ENCODE results near the gene ITGA2B.

Gene ITGA2B

DNA sequence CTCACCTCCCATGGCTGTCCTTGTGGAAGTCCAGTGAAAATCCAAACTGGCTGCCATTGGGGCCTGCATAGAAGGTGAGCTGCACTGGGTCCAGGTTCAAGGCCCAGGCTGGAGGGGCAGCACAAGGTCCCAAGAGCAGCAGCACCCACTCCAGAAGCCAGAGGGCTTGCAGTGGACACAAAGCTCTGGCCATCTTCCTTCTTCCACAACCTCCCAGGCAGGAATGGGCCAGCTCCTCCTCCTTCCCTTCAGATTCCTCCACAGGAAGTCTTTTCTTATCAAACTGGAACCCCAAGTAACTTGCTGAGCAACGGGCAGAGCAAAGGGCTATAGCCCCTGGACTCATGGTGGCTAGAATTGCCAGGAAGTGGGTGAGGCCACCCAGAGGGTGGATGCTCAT is at the start of gene ITGA2B:
Gene ITGA2B, minus strand, starts transcription at position 369 of the 400 bp plus-strand sequence. Its CDS starts 176 bp downstream, at position 193.
- Histone ChIP-seq H3K36me3 (ENCODE audit: control insufficient read depth in 2 of 2, insufficient read depth in 2 of 2, low read length in 2 of 2) (no peaks in the 10 kb centered on the region), H3K27ac (ENCODE audit: low read depth in 2 of 2, low read length in 2 of 2) (no peak within 1 kb of the TSS), H3K4me3 (ENCODE audit: low read length in 2 of 2) (no peak within 1 kb of the TSS), H3K4me1 (ENCODE audit: control insufficient read depth in 2 of 2, insufficient read depth in 2 of 2, low read length in 2 of 2) (peaks cover 7 to 10% of the 10 kb centered on the region in 2 donors), H3K9me3 (ENCODE audit: control insufficient read depth in 2 of 2, low read length in 2 of 2) (no peaks in the 10 kb centered on the region), H3K27me3 (ENCODE audit: control insufficient read depth in 2 of 2, insufficient read depth in 2 of 2, low read length in 2 of 2) (peaks cover 2 to 12% of the 10 kb centered on the region in 2 donors), H3K9ac (ENCODE audit: low read depth in 1 of 2, low read length in 2 of 2) (no peak within 1 kb of the TSS)

DNA sequence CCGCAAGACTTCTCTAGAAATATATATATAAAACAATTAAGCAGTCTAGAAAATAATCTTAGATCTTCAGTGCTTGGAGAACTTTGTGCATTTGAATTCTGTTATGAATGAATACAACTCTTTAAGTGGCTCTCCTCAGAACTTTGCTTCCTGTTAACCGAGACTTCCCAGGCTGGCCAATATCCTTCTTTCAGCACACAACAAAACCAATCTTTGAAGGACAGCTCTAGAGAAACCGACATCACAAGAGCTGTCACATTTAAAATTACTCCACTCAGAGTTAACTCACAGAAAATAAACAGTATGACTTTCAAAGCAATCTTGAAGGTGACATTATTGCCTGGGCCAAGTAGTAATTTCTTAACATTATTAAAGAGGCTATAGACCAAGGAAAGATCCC is 49.7 kb upstream of the ITGA2B start:
- Histone ChIP-seq H3K4me1 (ENCODE audit: control insufficient read depth in 2 of 2, insufficient read depth in 2 of 2, low read length in 2 of 2) (no peaks in the 10 kb centered on the region), H3K9ac (ENCODE audit: low read depth in 1 of 2, low read length in 2 of 2) (no peak overlapping the region), H3K4me3 (ENCODE audit: low read length in 2 of 2) (no peak overlapping the region), H3K36me3 (ENCODE audit: control insufficient read depth in 2 of 2, insufficient read depth in 2 of 2, low read length in 2 of 2) (peaks cover 10% of the 10 kb centered on the region in 2 donors), H3K9me3 (ENCODE audit: control insufficient read depth in 2 of 2, low read length in 2 of 2) (no peaks in the 10 kb centered on the region), H3K27me3 (ENCODE audit: control insufficient read depth in 2 of 2, insufficient read depth in 2 of 2, low read length in 2 of 2) (no peaks in the 10 kb centered on the region), H3K27ac (ENCODE audit: low read depth in 2 of 2, low read length in 2 of 2) (no peak overlapping the region)

DNA sequence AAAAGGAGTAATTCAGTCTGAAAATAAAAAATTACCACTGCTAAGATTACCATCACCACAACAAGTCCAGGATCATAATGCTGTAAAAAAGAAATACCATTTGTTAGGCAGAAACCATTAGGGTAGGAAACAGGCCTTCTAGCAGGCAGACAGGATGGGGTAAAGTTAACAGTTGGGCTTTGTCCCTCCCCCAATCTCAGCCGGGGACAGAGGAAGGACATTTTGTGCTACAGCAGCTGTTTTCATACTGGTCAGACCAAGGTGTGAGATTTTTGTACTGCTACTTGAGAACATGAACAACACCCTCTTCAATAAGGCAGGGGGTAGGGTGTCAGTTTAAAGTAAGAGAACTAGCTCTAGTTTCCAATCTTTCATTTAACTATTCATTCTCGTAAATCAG is 49.2 kb upstream of the ITGA2B start:
- Histone ChIP-seq H3K4me1 (ENCODE audit: control insufficient read depth in 2 of 2, insufficient read depth in 2 of 2, low read length in 2 of 2) (no peaks in the 10 kb centered on the region), H3K27me3 (ENCODE audit: control insufficient read depth in 2 of 2, insufficient read depth in 2 of 2, low read length in 2 of 2) (no peaks in the 10 kb centered on the region), H3K9me3 (ENCODE audit: control insufficient read depth in 2 of 2, low read length in 2 of 2) (no peaks in the 10 kb centered on the region), H3K4me3 (ENCODE audit: low read length in 2 of 2) (no peak overlapping the region), H3K27ac (ENCODE audit: low read depth in 2 of 2, low read length in 2 of 2) (no peak overlapping the region), H3K36me3 (ENCODE audit: control insufficient read depth in 2 of 2, insufficient read depth in 2 of 2, low read length in 2 of 2) (peaks cover 11 to 12% of the 10 kb centered on the region in 2 donors), H3K9ac (ENCODE audit: low read depth in 1 of 2, low read length in 2 of 2) (no peak overlapping the region)

DNA sequence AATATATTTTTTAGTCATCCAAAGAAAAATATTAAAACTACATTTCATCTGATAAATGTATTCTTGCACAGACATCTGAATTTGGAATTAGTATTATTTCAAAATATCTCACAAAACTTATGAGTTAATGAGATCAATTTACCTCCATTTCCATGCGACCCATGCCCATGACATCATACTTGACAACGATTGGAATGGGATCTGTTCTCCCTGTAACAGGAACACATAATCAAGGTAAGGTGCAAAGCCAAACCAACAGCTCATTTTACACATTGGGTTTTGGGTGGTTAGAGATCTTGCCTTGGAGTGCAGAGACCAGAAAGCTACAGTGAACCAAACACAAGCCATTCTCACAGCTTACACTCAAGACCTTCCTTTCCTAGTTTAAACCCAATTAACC is 46.9 kb upstream of the ITGA2B start:
- Histone ChIP-seq H3K36me3 (ENCODE audit: control insufficient read depth in 2 of 2, insufficient read depth in 2 of 2, low read length in 2 of 2) (peaks cover 31 to 33% of the 10 kb centered on the region in 2 donors), H3K9ac (ENCODE audit: low read depth in 1 of 2, low read length in 2 of 2) (no peak overlapping the region), H3K9me3 (ENCODE audit: control insufficient read depth in 2 of 2, low read length in 2 of 2) (no peaks in the 10 kb centered on the region), H3K27ac (ENCODE audit: low read depth in 2 of 2, low read length in 2 of 2) (no peak overlapping the region), H3K4me1 (ENCODE audit: control insufficient read depth in 2 of 2, insufficient read depth in 2 of 2, low read length in 2 of 2) (no peaks in the 10 kb centered on the region), H3K27me3 (ENCODE audit: control insufficient read depth in 2 of 2, insufficient read depth in 2 of 2, low read length in 2 of 2) (no peaks in the 10 kb centered on the region), H3K4me3 (ENCODE audit: low read length in 2 of 2) (no peak overlapping the region)

DNA sequence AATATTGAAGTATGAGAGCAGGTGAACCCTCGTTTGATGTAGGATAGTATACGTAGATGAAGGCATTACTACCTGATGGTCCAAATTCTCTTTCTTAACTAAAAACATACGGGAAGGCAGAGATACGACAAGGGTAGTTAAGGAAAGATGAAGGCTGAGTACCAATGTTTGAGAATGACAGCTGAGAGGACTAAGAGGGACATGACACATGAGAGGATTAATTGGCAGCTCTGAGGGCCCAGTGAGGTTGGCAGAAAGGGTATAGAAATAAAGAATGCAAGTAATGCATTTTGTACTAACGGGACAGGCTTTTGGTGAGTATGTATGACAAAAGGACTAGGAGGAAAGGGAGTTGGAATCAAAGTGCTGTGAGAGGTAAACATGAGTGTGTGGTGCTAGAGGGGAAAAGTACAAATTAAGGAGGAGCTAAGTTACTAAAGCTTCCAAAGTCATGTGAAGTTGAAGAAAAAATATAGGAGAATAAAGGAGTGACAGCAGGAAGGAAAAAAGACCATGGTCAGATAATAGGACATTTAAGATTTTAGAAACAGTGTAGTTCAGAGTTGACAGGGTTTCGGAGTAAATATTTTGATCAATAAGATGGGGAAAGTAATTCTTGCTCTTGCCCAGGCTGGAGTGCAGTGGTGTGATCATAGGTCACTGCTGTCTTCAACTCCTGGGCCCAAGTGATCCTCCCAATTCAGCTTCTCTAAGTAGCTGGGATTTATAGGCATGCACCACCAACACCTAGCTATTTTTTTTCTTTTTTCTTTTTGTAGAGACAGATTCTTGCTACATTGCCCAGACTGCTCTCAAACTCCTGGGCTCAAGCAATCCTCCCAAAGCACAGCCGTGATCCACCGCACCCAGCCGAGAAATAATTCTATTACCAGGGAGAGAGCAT is 43.1 kb upstream of the ITGA2B start:
- H3K4me3 ChIP-seq (ENCODE audit: low read length in 2 of 2), result no peak overlapping the region
- no peak overlapping the region for H3K27ac ChIP-seq (ENCODE audit: low read depth in 2 of 2, low read length in 2 of 2)
- H3K9me3 ChIP-seq (ENCODE audit: control insufficient read depth in 2 of 2, low read length in 2 of 2), result no peaks in the 10 kb centered on the region
- no peak overlapping the region for H3K9ac ChIP-seq (ENCODE audit: low read depth in 1 of 2, low read length in 2 of 2)
- H3K27me3 ChIP-seq (ENCODE audit: control insufficient read depth in 2 of 2, insufficient read depth in 2 of 2, low read length in 2 of 2), result no peaks in the 10 kb centered on the region
- no peaks in the 10 kb centered on the region for H3K4me1 ChIP-seq (ENCODE audit: control insufficient read depth in 2 of 2, insufficient read depth in 2 of 2, low read length in 2 of 2)
- H3K36me3 ChIP-seq (ENCODE audit: control insufficient read depth in 2 of 2, insufficient read depth in 2 of 2, low read length in 2 of 2), result peaks cover 31 to 38% of the 10 kb centered on the region in 2 donors

DNA sequence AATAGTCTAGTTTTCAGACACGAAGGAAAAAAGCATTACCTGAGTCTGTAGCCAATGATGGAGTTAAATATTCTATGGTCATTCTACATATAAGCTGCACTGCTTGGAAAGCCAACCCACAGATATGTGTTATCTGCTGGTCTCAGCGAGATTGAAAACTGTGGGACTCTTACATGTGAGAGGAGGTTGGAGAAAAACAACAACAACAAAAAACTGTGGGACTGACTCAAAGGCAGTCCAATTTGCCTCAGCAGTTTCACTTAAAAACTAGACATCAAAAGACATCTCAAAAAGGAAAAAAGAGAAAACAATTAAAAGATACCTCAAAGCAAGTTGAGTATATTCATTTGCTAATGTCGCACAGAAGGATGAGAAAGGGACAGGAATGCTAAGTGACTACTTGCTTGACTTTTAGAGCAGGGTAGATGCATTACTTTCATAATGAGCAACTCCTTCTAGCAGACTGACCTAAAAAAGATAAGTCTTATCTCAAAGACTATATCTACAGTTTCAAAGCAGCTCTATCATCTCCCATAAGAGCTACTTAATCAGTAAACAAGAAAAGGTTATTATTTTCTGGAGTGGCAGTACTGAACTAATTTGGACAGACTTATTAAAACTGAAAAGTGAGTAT is 35.5 kb upstream of the ITGA2B start:
- Histone ChIP-seq H3K9me3 (ENCODE audit: control insufficient read depth in 2 of 2, low read length in 2 of 2) (no peaks in the 10 kb centered on the region), H3K9ac (ENCODE audit: low read depth in 1 of 2, low read length in 2 of 2) (no peak overlapping the region), H3K36me3 (ENCODE audit: control insufficient read depth in 2 of 2, insufficient read depth in 2 of 2, low read length in 2 of 2) (peaks cover 11 to 34% of the 10 kb centered on the region in 2 donors), H3K4me1 (ENCODE audit: control insufficient read depth in 2 of 2, insufficient read depth in 2 of 2, low read length in 2 of 2) (no peaks in the 10 kb centered on the region), H3K27ac (ENCODE audit: low read depth in 2 of 2, low read length in 2 of 2) (no peak overlapping the region), H3K4me3 (ENCODE audit: low read length in 2 of 2) (no peak overlapping the region), H3K27me3 (ENCODE audit: control insufficient read depth in 2 of 2, insufficient read depth in 2 of 2, low read length in 2 of 2) (no peaks in the 10 kb centered on the region)

DNA sequence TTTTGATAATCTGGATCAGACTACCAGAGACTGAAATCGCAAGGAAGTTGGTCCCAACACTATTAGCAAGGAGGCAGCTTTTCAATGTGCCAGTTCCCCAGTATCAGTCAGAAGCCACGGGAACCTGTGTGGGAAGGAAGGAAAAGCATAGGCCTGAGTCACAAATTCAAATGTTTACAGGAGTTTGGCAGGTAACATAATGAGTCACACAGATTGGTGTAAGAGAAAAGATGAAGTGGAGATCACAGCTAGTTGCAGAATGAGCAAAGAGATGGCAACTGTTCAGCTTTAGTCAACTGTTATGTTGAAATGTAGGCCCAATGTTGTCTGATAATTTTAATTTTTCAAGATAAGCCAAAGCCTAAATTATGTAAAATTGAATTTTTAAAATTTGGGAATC is 28.1 kb upstream of the ITGA2B start:
- Histone ChIP-seq H3K27me3 (ENCODE audit: control insufficient read depth in 2 of 2, insufficient read depth in 2 of 2, low read length in 2 of 2) (no peaks in the 10 kb centered on the region), H3K4me1 (ENCODE audit: control insufficient read depth in 2 of 2, insufficient read depth in 2 of 2, low read length in 2 of 2) (no peaks in the 10 kb centered on the region), H3K9ac (ENCODE audit: low read depth in 1 of 2, low read length in 2 of 2) (no peak overlapping the region), H3K36me3 (ENCODE audit: control insufficient read depth in 2 of 2, insufficient read depth in 2 of 2, low read length in 2 of 2) (peaks cover 15 to 32% of the 10 kb centered on the region in 2 donors), H3K27ac (ENCODE audit: low read depth in 2 of 2, low read length in 2 of 2) (no peak overlapping the region), H3K4me3 (ENCODE audit: low read length in 2 of 2) (no peak overlapping the region), H3K9me3 (ENCODE audit: control insufficient read depth in 2 of 2, low read length in 2 of 2) (no peaks in the 10 kb centered on the region)

DNA sequence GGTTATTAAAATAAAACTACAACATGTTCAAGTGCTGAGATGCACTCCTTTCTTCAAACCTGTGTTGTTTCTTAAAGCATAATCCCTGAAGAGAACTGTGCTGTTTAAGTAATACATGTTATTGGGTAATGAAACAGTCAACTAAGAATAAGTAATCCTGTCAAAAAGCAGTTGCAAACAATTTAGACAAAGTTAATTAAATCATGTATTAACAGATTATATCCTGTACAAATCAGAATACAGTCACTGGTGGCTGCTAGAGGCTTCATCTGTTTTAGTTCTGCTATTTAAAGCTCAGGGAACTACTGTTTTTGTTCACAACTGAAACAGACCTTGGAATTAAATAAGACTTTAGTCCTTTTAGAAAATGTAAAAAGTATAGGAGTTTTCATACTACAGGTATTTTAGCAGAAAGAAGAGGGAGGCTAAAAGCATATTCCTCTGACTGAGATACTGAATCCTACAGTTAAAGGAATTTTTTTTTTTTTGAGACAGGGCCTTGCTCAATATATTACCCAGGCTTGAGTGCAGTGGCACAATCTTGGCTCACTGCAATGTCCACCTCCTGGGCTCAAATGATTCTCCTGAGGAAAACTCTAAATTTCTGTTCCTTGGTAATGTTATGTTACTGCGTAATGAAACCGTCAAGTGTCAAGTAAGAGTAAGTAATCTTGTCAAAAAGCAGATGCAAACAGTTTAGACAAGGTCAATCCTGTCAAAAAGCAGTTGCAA is 27.3 kb upstream of the ITGA2B start:
- Histone ChIP-seq H3K27ac (ENCODE audit: low read depth in 2 of 2, low read length in 2 of 2) (no peak overlapping the region), H3K27me3 (ENCODE audit: control insufficient read depth in 2 of 2, insufficient read depth in 2 of 2, low read length in 2 of 2) (no peaks in the 10 kb centered on the region), H3K9ac (ENCODE audit: low read depth in 1 of 2, low read length in 2 of 2) (no peak overlapping the region), H3K36me3 (ENCODE audit: control insufficient read depth in 2 of 2, insufficient read depth in 2 of 2, low read length in 2 of 2) (peaks cover 15 to 27% of the 10 kb centered on the region in 2 donors), H3K4me1 (ENCODE audit: control insufficient read depth in 2 of 2, insufficient read depth in 2 of 2, low read length in 2 of 2) (no peaks in the 10 kb centered on the region), H3K4me3 (ENCODE audit: low read length in 2 of 2) (no peak overlapping the region), H3K9me3 (ENCODE audit: control insufficient read depth in 2 of 2, low read length in 2 of 2) (no peaks in the 10 kb centered on the region)

DNA sequence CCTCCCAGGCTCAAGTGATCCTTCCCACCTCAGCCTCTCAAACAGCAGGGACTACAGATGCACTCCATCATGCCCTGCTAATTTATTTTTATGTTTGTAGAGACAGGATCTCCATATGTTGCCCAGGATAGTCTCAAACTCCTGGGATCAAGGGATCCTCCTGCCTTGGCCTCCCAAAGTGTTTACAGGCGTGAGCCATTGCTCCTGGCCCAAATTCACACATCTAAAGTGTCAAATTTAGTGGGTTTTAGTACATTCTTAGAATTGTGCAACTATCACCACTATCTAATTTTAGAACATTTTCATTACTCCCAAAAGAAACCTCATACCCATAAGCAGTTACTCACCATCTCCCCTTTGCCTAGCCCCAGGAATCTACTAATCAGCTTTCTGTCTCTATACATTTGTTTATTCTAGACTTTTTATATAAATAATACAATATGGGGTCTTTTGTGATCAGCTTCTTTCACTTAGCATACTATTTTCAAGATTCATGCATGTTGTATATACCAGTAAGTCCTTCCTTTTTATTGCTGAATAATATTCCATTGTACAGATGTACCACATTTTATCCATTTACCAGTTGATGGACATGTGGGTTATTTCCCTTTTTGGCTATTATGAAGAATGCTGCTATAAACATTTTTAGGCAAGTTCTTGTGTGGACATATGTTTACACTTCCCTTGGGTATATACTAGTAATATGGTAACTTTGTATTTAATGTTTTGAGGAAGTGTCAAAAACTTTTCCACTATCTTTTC is 25.1 kb upstream of the ITGA2B start:
- no peak overlapping the region for H3K9ac ChIP-seq (ENCODE audit: low read depth in 1 of 2, low read length in 2 of 2)
- H3K36me3 ChIP-seq (ENCODE audit: control insufficient read depth in 2 of 2, insufficient read depth in 2 of 2, low read length in 2 of 2), result peaks cover 15 to 24% of the 10 kb centered on the region in 2 donors

More for the DNA sequence above, 25.1 kb upstream of the ITGA2B start:
- Histone ChIP-seq H3K27me3 (ENCODE audit: control insufficient read depth in 2 of 2, insufficient read depth in 2 of 2, low read length in 2 of 2) (no peaks in the 10 kb centered on the region), H3K4me1 (ENCODE audit: control insufficient read depth in 2 of 2, insufficient read depth in 2 of 2, low read length in 2 of 2) (no peaks in the 10 kb centered on the region), H3K9me3 (ENCODE audit: control insufficient read depth in 2 of 2, low read length in 2 of 2) (no peaks in the 10 kb centered on the region), H3K27ac (ENCODE audit: low read depth in 2 of 2, low read length in 2 of 2) (no peak overlapping the region), H3K4me3 (ENCODE audit: low read length in 2 of 2) (no peak overlapping the region)

Measured in mucosa of rectum (tissue), 2 donors.